Measurements from ENCODE around the gene RAB41.

- no peak for TF ChIP-seq POLR2AphosphoS5 (IDR thresholded peaks at IDR 0.05)
- no peak for TF ChIP-seq POLR2A (IDR thresholded peaks at IDR 0.05)
- TF ChIP-seq CTCF (IDR thresholded peaks at IDR 0.05) = no peak
Measured at GRCh38 chrX:70313503-70313902, 31.5 kb downstream of the RAB41 start.

Measured in prostate gland (tissue), 2 donors.